Skeletal muscle cell (primary cell): Measurements from ENCODE around the gene CNTN5.

ENCODE experiments used
- DNase-seq: peaks from one replicate; pipeline ENCODE4 v3.0.0-alpha.2; 2010; ENCODE audit warnings: low read depth
- H3K4me3 ChIP-seq: 2 replicates; pipeline ENCODE4 v1.5.1; 2011; ENCODE audit warnings: low read depth, mild to moderate bottlenecking, control low read depth, low read length, moderate library complexity

CNTN5 gene

DNA sequence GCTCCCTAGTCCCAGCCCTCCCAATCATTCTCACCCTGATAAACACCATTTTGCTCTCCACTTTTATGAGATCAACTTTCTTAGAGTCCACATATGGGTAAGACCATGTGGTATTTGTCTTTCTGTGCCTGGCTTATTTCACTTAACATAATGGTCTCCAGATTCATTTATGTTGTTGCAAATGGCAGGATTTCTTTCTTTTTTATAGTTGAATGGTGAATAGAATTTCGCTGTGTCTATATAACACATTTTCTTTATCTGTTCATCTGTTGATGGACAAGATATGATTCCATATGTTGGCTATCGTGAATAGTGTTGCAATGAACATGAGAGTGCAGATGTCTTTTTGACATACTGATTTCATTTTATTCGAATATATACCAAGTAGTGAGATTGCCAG, 1298.9 kb downstream of the CNTN5 start:
- no peak overlapping the region for H3K4me3 ChIP-seq
- DNase-seq, result no peak

DNA sequence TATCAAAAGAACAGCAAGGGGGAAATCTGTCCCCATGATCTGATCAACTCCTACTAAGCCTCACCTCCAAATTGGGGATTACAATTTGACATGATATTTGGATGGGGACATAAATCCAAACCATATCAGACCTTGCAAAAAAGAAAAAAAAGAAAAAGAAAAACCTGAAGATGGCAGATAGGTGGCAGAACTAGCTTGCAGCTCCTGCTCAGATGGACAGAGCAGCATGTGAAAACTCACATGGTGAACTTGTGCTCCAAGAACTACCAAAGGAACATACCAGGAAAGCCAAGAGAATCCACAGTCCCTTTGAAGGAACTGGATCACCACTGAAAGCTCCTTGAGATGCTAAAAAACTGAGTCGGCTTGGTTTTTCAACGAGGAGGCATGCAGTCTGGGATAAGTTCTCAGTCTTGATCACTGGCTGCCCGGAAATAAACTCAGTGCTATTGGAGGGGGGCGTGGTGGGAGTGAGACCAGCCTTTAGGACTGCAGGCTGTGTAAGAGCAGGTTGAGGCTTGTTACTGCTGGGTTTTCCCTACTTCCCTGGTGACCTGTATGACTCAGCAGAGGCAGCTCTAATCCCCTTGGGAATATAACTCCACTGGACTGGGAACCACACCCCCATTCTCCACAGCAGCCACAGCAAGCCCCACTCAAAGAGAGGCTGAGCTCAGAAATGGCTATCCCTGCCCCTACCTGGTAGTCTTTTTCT, 1308.0 kb downstream of the CNTN5 start:
- H3K4me3 ChIP-seq, result no peak overlapping the region
- no peak for DNase-seq

DNA sequence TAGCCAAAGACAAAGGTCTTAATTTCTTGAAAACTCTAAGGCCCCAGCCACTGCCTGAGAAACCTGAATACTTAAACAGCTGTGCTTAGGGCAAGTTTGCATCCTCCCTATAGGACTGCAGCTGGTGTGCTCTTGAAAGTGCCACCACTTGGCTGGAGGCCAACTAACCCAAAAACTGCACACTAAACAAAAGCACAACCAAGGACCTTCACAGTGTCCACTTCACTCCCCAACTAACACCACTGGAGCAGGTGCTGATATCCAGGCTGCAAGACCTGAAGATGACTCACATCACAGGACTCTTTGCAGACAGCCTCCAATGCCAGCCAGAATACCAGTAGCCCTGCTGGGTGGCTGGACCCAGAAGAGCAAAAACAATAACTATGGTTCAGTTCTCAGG, 1308.6 kb downstream of the CNTN5 start:
- H3K4me3 ChIP-seq, result no peak overlapping the region

DNA sequence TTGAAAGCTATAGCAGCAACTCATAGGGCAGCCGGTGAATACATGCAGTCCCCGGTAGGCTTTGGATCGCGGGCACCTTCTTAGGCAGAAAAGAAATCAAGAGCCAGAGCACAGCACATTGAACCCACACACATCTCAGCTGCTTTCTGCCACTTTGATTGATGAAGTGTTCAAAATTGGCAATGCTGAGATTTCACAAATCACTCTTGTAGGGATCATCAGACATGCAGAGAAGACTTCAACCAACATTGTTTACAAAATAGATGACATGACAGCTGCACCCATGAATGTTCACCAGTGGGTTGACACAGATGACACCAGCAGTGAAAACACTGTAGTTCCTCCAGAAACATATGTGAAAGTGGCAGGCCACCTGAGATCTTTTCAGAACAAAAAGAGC, 1316.1 kb downstream of the CNTN5 start:
- no peak for DNase-seq
- no peak overlapping the region for H3K4me3 ChIP-seq

More for the DNA sequence above, 1308.6 kb downstream of the CNTN5 start:
- no peak for DNase-seq

DNA sequence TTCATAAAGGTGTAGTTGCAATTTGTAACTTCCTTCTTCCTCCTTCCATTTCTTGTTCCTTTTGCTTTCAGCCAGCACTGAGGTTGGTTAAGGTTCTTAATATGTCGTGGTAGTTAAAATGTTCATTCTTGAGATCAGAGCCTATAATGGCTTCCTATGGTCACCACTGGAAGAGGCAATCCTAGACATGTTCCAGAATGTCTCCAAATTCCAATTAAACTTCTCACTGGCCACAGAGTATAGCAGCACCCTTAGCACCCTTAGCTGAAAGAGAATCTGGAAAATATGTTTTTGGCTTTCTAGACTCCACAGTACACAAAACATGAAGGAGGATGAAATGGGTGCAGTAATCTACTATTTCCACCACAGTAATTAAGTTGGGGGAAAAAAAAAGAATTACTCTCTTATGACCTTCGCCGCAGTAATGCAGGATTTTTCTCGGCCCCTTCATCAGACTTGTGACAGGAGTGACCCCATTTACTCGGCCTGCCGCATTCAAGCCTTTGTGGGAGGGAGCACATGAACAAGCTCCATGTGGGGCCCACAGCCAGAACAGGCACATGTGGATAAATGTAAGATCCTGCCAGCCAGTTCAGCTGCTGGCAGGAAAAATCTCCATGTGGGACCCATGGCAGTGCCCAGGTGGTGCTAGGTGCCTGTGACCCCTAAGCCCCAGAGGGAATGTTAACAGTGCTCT, 1317.5 kb downstream of the CNTN5 start:
- no peak overlapping the region for H3K4me3 ChIP-seq
- no peak for DNase-seq

DNA sequence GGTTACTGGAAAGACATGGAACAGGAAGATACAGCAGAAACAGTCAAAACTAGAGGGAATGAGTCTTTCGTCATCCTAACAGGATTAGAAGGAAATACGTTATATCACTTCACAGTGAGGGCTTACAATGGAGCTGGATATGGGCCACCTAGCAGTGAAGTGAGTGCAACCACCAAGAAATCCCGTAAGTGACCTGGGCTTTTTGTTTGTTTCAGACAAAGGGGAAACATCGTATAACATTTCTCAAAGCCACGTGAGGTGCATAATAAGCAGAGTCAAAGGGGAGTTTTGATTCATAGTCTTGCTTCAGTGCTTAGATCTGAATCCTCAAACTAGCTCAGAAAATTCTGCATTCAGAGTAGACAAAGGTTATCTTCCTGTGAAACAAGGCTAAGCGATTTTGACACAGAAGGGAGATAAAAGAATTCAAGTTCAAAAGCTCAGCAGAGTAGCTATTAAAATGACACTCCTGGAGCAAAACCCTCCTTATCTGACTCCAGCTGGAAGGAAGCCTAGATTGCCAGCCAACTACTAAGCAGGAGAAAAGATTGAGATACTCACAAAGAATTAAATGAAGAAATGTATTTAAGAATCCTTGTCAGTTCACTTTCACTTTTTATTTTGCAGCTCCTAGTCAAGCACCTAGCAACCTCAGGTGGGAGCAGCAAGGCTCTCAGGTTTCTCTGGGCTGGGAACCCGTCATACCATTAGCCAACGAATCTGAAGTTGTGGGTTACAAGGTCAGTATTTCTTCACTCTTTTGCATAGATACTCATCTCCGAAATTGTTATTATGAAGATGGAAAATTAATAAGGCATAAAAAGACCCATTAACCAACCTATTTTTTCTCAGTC, 1319.9 kb downstream of the CNTN5 start:
- no peak for DNase-seq
- no peak overlapping the region for H3K4me3 ChIP-seq

DNA sequence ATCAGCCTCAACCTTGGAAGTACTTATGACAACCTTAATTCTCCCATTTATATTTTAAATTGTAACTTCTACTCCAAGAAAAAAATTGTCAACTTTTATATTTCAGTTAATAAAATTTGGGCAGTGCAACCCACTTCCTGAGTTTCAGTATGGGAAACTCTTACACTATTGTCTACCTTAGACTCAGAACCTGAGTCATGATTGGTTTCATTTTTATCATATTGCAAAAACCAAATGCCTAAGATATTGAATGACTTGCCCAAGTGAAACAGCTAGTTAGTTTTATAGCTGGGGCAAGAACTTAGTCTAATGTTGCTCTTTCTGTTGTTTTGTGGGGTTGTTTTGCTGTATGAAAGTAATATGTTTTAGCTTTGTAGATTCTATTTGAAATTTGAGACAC, 1332.3 kb downstream of the CNTN5 start:
- DNase-seq, result no peak
- H3K4me3 ChIP-seq, result no peak overlapping the region

DNA sequence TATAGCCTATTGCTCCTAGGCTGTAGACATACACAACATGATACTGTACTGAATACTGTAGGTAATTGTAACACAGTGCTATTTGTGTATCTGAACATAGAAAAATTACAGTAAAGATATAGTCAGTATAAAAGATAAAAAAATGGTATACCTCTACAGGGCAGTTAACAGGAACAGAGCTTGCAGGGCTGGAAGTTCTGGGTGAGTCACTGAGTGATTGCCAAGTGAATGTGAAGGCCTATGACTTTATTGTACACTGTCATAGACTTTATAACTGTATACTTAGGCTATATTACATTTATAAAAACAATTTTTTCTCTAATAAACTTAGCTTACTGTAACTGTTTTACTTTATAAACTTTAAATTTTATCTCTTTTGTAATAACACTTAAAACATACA, 1334.0 kb downstream of the CNTN5 start:
- no peak for DNase-seq
- H3K4me3 ChIP-seq, result no peak overlapping the region

DNA sequence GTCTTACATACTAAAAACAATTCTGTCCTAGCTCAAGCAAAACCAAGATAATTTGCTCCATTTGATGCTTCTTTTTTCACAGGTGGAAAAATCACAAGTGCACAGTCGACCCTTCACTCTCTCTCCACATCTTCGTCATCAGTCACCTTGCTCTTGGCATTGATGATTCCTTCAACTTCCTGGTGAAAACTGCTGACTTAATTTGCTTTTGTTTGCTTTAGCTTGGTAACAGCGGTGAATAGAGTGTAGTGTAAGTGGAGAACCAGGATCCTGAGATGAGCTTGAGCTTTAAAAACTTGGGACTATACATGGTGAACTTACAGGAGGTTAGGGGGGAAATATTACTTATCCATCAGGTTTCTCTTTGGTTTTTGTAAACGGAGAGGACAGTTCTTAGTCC, 1335.3 kb downstream of the CNTN5 start:
- no peak for DNase-seq
- no peak overlapping the region for H3K4me3 ChIP-seq

DNA sequence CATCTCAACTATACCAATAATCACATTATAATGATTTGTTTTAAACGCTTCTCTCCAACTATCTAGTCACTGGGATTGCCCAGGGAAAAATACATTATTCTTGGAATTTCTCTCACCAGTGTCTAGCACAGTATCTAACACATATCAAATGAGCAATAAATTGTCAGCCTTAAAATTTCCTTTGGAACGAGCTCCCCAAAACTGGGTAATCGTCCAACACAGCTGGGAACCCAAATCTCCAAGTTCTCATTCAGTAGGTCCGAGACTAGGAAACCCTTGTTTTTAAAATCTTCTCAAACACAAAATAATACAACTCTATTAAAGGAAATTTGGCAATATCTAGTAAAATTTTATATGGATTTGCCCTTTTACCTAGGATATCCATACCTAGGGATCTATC, 1338.5 kb downstream of the CNTN5 start:
- DNase-seq, result no peak
- no peak overlapping the region for H3K4me3 ChIP-seq

DNA sequence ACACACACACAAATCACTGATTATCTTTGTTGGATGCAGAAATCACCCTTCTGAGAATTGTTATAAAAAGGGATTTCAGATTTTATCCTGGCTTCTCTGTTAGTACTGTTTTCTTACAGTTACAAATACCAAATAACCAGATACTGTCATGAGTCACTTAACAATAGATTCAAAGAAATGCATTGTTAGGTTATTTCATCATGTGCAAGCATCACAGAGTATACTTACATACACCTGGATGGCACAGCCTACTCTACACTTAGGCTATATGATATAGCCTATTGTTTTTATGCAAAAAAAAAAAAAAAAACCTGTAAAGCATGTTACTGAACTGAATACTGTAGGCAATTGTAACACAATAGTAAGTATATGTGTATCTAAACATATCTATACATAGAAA, 1347.1 kb downstream of the CNTN5 start:
- DNase-seq, result no peak
- H3K4me3 ChIP-seq, result no peak overlapping the region

DNA sequence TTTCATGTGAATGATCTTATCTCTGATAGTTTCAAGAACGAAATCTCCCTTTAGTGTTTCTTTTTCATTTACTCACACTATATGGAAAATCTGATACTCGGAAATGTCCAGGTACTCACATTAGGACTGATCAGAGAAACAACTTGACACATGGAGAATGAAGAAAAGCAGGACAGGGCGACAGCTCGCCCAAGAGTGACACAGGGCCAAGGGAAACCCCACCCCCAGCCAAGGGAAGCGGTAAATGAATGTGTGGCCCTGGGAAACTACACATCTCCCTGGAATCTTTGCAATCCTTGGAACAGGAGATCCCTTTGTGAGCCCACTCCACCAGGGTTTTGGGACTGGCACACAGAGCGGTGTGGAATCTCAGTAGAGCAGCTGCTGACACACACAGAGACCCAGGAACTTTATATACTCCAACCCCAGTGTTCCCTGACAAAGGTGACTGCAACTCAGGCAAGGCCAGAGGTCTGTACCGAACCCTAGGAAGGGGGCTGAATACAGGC, 1362.7 kb downstream of the CNTN5 start:
- H3K4me3 ChIP-seq, result no peak overlapping the region
- DNase-seq, result no peak

DNA sequence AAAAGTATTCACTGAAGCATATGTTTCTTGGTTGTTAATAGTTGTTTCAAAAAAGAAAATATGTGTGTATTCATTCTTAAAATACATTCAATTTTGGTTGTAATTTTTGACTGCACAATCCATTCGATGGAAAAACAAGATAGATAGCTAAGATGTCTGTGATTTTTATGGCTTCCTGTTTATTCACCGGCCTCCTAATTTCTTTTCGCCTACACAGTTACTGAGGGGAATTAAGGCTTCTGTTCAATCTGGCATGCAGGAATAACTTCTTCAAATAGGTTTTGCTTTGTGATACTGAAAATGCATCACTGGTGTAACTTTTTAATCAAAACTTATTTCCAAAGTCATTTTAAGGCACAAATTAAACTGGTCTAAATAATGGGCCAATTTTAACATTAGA, 1375.5 kb downstream of the CNTN5 start:
- no peak overlapping the region for H3K4me3 ChIP-seq
- DNase-seq, result no peak

DNA sequence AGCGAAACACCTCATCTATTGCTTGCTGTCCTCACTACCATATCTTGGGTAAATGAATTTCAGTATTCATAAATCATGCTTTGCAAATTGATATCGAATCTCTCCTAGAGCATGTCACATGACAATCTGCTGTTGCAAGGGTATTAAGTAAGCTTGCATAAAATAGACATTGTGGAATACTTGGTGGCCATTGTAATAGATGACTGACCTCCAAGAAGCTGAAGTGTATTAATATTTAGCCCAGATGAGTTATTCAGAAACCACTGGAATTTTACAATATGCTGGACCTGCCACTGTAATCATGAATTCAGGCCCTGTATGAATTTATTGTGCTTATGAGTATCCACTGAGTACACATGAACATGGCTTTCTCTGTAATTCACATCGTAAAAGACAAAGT, 1376.7 kb downstream of the CNTN5 start:
- H3K4me3 ChIP-seq, result no peak overlapping the region
- DNase-seq, result no peak

DNA sequence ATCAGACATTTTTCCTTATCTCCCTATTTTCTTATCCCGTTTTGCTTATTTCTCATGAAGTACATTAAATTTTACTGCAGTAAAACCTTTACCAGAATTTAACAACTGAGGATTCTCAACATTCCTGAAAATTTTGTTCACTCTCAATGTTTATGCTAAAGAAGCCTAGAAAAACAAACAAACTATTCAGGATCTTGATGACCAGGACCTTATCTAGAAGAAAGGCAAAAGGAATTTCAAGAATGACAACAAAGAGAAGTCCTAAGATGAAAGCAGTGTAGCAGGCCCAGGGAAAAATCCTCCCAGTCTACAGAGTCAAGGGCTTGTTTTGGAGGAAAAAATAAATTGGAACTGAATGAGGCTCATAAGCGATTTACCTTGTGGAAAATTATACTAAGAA, 1383.1 kb downstream of the CNTN5 start:
- no peak overlapping the region for H3K4me3 ChIP-seq
- DNase-seq, result no peak

DNA sequence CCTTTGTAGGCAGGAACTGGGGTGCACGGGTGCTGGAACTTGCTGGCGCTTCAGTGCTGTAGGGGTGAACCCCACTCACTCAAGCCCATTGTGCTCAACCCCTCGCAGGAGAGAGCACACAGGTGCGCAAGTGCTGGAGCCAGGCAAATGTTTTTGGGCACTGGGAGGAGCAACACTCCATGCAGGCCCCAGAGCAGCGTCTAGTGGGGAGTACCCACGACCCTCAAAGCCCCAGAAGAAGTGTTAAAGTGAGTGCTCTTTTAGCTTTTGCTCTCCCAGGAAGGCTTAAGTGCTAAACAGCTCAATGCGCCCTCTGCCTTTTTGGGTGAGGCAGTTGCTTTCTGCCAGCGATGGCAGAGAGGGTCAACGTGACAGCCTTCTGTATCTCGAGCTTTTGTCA, 1384.2 kb downstream of the CNTN5 start:
- H3K4me3 ChIP-seq, result no peak overlapping the region
- no peak for DNase-seq
